Stimulated activated CD4-positive, alpha-beta T cell treated with anti-CD3 and anti-CD28 coated beads, Interleukin-4, amount 100 ng/mL, for 48 hours (primary cell): ENCODE measurements around the gene UTP15.

Source experiments
- DNase-seq, 2 donors: peaks; one replicate each; pipeline ENCODE4 v3.0.0-alpha.2; 2020; ENCODE audit warnings: low read depth in 2 of 2

The UTP15 gene

GRCh38 chr5:73564675-73565074, 868 bp upstream of the UTP15 start:
- DNase-seq = no peak

- DNase-seq = no peak
These were observed 515 bp downstream of the UTP15 start for GRCh38 chr5:73565969-73566547.

- DNase-seq = no peak
These were observed 17.0 kb downstream of the UTP15 start for GRCh38 chr5:73582285-73583145.

- DNase-seq = no peak
These were observed 22.4 kb downstream of the UTP15 start for GRCh38 chr5:73587923-73588322.

GRCh38 chr5:73591102-73591695, 25.7 kb downstream of the UTP15 start:
- peak in 1 of 2 donors; percentile 34 for DNase-seq

- DNase-seq = no peak
These were observed 26.4 kb downstream of the UTP15 start for GRCh38 chr5:73591698-73592501.

- DNase-seq = no peak
These were observed 27.0 kb downstream of the UTP15 start for GRCh38 chr5:73592551-73592950.

GRCh38 chr5:73596705-73597328, 31.3 kb downstream of the UTP15 start:
- no peak for DNase-seq

- DNase-seq = no peak
These were observed 33.8 kb downstream of the UTP15 start for GRCh38 chr5:73599380-73599779.

- no peak for DNase-seq
These were observed 38.5 kb downstream of the UTP15 start for GRCh38 chr5:73603998-73604397.

GRCh38 chr5:73605223-73606087, 39.9 kb downstream of the UTP15 start:
- DNase-seq = no peak

GRCh38 chr5:73606206-73606753, 40.7 kb downstream of the UTP15 start:
- DNase-seq = no peak

- no peak for DNase-seq
These were observed 41.7 kb downstream of the UTP15 start for GRCh38 chr5:73607228-73607627.

- no peak for DNase-seq
These were observed 47.3 kb downstream of the UTP15 start for GRCh38 chr5:73612799-73613198.

- DNase-seq = no peak
These were observed 49.5 kb downstream of the UTP15 start for GRCh38 chr5:73615085-73615484.

- DNase-seq = no peak
These were observed 50.4 kb downstream of the UTP15 start for GRCh38 chr5:73615947-73616346.

GRCh38 chr5:73617510-73618279, 52.2 kb downstream of the UTP15 start:
- no peak for DNase-seq

- DNase-seq = no peak
These were observed 54.2 kb downstream of the UTP15 start for GRCh38 chr5:73619606-73620333.

- no peak for DNase-seq
These were observed 54.8 kb downstream of the UTP15 start for GRCh38 chr5:73620334-73620687.
